ENCODE data around the gene CLDN1. TPM values are rescaled to one million over a fixed set of nuclear protein-coding genes. Genes with fewer than 3 reads are reported as not detected.

CLDN1 gene
- total RNA-seq, 1 experiment from 2014 or later: 4.4 TPM

- Mint-ChIP-seq H3K36me3 (peaks cover 5% of the 10 kb centered on the region; the same call in 1 of the 2 replicates), H3K4me3 (no peak overlapping the region), H3K9me3 (peaks cover 17% of the 10 kb centered on the region), H3K27me3 (ENCODE audit: low read depth) (no peaks in the 10 kb centered on the region; the same call in 1 of the 2 replicates), H3K27ac (no peak overlapping the region), H3K4me1 (peaks cover 6% of the 10 kb centered on the region)
- CTCF ChIA-PET: no interaction called here
- POLR2A ChIA-PET: no interaction called here
- no peak for DNase-seq (ENCODE audit: low spot score)
- no peak for ATAC-seq
- TF ChIP-seq ZSCAN18 (CRISPR knock-in tag; IDR thresholded peaks at IDR 0.05) (no peak), GABPB1 (CRISPR knock-in tag; IDR thresholded peaks at IDR 0.05) (0 out of 2 replicates have a peak, but pooled peaks have one; percentile 22)
Observed at GRCh38 chr3:190281308-190282051, 40.8 kb downstream of the CLDN1 start.

- DNase-seq (ENCODE audit: low spot score) (no peak), ATAC-seq (peak; percentile 60; the same call in 1 of the 2 replicates)
- no peak overlapping the region for H3K27ac Mint-ChIP-seq
- no peaks in the 10 kb centered on the region for H3K36me3 Mint-ChIP-seq
- H3K27me3 Mint-ChIP-seq (ENCODE audit: low read depth): no peaks in the 10 kb centered on the region; the same call in 1 of the 2 replicates
- peaks cover 6% of the 10 kb centered on the region for H3K4me1 Mint-ChIP-seq
- ChIA-PET CTCF (interaction anchor here (2.6 kb wide), 1 partner anchor 43 kb away, joined by 15 read pairs; the partner anchor contains the start of gene CLDN1), POLR2A (no interaction called here)
- H3K4me3 Mint-ChIP-seq: no peak overlapping the region
- peaks cover 4% of the 10 kb centered on the region for H3K9me3 Mint-ChIP-seq
- TF ChIP-seq ZNF232 (CRISPR knock-in tag; IDR thresholded peaks at IDR 0.05): no peak
- no peak for TF ChIP-seq CDX4 (CRISPR knock-in tag; IDR thresholded peaks at IDR 0.05; ENCODE audit: borderline replicate concordance)
- TF ChIP-seq, protein P1, sequence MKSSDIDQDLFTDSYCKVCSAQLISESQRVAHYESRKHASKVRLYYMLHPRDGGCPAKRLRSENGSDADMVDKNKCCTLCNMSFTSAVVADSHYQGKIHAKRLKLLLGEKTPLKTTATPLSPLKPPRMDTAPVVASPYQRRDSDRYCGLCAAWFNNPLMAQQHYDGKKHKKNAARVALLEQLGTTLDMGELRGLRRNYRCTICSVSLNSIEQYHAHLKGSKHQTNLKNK (CRISPR knock-in tag; IDR thresholded peaks at IDR 0.05): no peak
- no peak for TF ChIP-seq FOXJ3 (CRISPR knock-in tag; IDR thresholded peaks at IDR 0.05; ENCODE audit: borderline replicate concordance)
- no peak for TF ChIP-seq PRDM15 (CRISPR knock-in tag; IDR thresholded peaks at IDR 0.05)
- TF ChIP-seq ARID4B (CRISPR knock-in tag; IDR thresholded peaks at IDR 0.05; ENCODE audit: borderline replicate concordance): no peak
- TF ChIP-seq NFATC4 (CRISPR knock-in tag; IDR thresholded peaks at IDR 0.05): no peak
- no peak for TF ChIP-seq KAT7 (CRISPR knock-in tag; IDR thresholded peaks at IDR 0.05; ENCODE audit: borderline replicate concordance)
- TF ChIP-seq, protein P2, sequence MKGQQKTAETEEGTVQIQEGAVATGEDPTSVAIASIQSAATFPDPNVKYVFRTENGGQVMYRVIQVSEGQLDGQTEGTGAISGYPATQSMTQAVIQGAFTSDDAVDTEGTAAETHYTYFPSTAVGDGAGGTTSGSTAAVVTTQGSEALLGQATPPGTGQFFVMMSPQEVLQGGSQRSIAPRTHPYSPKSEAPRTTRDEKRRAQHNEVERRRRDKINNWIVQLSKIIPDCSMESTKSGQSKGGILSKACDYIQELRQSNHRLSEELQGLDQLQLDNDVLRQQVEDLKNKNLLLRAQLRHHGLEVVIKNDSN (CRISPR knock-in tag; IDR thresholded peaks at IDR 0.05): no peak
- TF ChIP-seq, protein P3, sequence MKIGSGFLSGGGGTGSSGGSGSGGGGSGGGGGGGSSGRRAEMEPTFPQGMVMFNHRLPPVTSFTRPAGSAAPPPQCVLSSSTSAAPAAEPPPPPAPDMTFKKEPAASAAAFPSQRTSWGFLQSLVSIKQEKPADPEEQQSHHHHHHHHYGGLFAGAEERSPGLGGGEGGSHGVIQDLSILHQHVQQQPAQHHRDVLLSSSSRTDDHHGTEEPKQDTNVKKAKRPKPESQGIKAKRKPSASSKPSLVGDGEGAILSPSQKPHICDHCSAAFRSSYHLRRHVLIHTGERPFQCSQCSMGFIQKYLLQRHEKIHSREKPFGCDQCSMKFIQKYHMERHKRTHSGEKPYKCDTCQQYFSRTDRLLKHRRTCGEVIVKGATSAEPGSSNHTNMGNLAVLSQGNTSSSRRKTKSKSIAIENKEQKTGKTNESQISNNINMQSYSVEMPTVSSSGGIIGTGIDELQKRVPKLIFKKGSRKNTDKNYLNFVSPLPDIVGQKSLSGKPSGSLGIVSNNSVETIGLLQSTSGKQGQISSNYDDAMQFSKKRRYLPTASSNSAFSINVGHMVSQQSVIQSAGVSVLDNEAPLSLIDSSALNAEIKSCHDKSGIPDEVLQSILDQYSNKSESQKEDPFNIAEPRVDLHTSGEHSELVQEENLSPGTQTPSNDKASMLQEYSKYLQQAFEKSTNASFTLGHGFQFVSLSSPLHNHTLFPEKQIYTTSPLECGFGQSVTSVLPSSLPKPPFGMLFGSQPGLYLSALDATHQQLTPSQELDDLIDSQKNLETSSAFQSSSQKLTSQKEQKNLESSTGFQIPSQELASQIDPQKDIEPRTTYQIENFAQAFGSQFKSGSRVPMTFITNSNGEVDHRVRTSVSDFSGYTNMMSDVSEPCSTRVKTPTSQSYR (CRISPR knock-in tag; IDR thresholded peaks at IDR 0.05): no peak
- TF ChIP-seq, protein P4, sequence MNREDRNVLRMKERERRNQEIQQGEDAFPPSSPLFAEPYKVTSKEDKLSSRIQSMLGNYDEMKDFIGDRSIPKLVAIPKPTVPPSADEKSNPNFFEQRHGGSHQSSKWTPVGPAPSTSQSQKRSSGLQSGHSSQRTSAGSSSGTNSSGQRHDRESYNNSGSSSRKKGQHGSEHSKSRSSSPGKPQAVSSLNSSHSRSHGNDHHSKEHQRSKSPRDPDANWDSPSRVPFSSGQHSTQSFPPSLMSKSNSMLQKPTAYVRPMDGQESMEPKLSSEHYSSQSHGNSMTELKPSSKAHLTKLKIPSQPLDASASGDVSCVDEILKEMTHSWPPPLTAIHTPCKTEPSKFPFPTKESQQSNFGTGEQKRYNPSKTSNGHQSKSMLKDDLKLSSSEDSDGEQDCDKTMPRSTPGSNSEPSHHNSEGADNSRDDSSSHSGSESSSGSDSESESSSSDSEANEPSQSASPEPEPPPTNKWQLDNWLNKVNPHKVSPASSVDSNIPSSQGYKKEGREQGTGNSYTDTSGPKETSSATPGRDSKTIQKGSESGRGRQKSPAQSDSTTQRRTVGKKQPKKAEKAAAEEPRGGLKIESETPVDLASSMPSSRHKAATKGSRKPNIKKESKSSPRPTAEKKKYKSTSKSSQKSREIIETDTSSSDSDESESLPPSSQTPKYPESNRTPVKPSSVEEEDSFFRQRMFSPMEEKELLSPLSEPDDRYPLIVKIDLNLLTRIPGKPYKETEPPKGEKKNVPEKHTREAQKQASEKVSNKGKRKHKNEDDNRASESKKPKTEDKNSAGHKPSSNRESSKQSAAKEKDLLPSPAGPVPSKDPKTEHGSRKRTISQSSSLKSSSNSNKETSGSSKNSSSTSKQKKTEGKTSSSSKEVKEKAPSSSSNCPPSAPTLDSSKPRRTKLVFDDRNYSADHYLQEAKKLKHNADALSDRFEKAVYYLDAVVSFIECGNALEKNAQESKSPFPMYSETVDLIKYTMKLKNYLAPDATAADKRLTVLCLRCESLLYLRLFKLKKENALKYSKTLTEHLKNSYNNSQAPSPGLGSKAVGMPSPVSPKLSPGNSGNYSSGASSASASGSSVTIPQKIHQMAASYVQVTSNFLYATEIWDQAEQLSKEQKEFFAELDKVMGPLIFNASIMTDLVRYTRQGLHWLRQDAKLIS (CRISPR knock-in tag; IDR thresholded peaks at IDR 0.05; ENCODE audit: borderline replicate concordance): no peak
- TF ChIP-seq NR1H2 (CRISPR knock-in tag; IDR thresholded peaks at IDR 0.05): no peak
Observed at GRCh38 chr3:190279690-190280089, 42.6 kb downstream of the CLDN1 start.

Measured in WTC11 (cell line).